ENCODE results near the gene CDC20B.

CDC20B gene, protein sequence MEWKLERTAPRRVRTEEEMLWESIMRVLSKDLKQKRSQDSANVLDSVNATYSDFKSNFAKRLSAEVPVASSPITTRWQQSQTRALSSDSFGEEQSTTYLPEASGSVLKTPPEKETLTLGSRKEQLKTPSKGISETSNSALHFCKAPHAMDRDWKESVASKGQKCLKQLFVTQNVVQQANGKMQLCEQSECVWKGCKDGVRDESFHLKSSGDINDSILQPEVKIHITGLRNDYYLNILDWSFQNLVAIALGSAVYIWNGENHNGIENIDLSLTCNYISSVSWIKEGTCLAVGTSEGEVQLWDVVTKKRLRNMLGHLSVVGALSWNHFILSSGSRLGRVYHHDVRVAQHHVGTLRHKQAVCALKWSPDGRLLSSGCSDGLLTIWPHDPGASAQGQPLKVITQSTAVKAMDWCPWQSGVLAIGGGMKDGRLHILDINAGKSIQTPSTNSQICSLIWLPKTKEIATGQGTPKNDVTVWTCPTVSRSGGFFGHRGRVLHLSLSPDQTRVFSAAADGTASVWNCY

DNA sequence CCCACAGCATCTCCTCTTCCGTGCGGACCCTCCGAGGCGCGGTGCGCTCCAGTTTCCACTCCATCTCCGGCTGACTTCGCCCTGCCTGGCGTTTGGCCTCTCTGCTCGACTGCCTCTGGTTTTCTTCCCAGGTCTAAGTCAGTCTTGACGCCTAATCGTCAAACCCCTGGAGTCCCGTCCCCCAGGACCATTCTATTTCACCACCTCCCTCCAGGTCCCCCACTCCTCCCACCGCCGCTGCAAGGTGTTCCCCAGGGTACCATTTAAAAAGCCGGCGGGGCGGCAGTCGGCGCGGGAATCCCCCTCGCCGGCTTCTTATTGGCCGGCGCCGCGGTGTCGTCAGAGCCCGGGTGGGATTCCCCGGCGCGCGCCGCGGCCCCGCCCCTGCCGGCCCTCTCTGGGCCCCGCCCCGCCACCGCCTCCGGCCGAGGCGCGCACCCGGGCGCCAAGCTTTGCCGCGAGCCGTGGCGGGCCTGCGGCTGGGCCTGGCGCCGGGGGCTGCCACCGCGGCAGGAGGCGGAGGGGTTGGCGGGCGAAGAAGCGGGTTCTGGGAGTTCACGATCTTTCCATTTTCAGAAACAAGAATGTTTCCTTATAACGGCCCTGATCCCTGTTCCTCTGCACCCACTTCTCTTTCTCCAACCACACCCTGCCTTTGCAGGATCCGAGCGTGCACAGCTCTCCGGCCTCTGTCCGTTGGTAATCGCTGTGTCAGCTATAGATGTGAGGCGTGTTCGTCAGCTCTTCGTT lies at the start of gene CDC20B:
CDC20B (minus strand) TSS at position 241 of the 750 bp plus-strand sequence; CDS start at position 64, 177 bp downstream.
- DNase-seq, result no peak

- DNase-seq, result no peak
Measured at GRCh38 chr5:55222092-55222984, 49.4 kb upstream of the CDC20B start.

GRCh38 chr5:55220433-55221185 lies 47.6 kb upstream of the CDC20B start:
- DNase-seq, result no peak

GRCh38 chr5:55219770-55220169 lies 46.8 kb upstream of the CDC20B start:
- no peak for DNase-seq

DNA sequence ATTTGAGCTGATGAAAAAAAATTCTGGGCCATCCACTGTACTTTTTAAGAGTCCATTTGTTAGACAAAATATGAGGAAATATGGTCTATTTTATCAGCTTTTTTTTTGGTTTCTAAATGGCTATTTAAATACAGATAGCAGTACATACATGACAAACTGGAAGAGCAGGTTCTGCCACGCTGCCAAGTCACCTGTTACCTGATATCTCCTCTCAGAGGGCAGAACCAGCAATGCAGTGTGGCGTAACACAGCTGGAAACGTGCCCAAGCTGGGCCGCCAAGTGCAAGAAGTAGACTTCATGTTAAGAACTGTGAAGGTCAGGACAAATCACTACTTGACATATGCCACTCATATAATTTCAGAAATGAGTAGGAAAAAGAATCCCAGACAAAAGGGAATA lies 46.0 kb upstream of the CDC20B start:
- peak; percentile 68 for DNase-seq

DNA sequence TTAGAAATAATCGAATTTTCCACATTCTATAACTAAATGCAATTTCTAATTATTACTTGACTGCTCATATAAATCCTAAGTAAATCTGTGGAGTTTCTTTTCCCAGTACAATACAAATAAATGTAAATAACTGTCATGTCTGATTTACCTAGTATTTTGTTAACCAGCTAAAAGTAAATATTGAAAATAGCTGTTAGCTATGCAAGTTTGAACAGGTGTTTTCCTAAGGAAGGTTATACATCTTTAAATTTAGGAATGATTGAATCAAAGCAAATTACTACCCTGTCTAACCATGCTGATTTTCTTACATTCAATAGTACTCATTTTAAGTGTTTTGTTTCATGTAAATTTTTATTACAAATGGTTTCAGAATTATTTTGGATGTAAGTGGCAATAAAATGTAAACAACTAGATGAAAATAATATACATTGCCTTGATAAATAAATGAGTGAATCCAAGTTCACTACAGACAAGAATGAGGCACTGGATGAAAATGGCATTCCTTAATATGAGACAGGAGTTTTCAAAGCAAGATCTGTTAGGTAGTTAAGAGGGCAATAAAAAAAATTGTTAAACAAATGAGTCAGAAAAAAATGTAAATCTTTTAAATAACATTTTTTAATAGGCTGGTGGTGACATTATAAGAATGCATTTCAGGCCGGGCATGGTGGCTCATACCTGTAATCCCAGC lies 38.4 kb upstream of the CDC20B start:
- no peak for DNase-seq

- DNase-seq, result no peak
Measured at GRCh38 chr5:55205001-55205400, 32.0 kb upstream of the CDC20B start.

DNA sequence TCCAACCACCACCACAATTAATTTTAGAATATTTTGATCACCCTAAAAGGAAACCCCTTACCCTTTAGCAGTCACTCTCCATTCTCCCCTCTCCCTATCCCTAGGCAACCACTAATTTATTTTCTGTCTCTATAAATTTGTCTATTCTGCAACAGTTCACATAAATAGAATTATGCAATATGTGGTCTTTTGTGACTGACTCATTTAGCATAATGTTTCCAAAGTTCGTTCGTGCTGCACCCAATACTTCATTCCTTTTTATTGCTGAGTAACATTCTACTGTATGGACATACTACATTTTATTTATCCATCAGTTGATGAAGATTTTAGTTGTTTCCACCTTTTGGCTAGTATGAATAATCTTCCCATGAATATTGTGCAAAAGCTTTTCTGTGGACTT lies 18.2 kb upstream of the CDC20B start:
- no peak for DNase-seq

DNA sequence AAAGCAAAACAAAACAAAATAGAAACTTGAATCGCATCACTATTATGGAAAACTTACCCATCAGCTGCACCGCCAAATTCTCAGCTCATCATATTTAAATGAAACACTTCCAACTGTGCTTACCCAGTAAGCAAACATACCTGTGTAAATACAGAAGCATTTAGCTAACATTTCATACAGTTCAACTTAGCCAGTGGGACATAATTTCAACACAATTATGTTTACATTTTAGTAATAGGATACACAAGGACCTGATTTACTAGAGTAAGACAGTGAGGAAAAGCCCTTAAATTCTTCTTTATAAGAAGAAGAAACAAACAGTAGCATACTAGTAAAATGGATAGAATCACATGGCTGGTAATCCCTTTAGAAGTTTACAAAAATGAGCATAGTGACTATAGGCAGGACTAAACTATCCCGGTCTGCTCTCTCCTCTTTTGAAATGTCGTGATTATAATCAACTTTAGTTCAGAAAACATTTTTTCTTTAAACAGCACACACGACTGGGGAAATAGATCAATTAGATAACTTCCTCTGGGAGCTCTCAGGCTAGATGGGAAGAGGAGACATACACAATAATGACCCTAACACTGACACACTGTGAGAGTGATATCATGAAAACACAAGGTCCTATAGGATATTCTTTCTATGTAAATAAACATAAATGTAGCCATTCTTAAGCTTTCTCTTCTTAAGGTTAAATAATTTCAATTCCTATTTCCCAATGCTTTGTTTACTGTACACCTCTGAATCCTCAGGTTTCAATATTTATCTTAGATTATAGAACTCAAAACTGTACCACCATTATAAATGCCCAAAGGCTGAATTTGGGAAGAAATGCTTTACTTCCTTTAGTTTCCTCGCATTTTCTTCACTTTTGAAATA lies 15.9 kb upstream of the CDC20B start:
- no peak for DNase-seq

GRCh38 chr5:55187370-55187769 lies 14.4 kb upstream of the CDC20B start:
- DNase-seq, result no peak

GRCh38 chr5:55180016-55180415 lies 7.0 kb upstream of the CDC20B start:
- no peak for DNase-seq

- no peak for DNase-seq
Measured at GRCh38 chr5:55177078-55177477, 4.1 kb upstream of the CDC20B start.

DNA sequence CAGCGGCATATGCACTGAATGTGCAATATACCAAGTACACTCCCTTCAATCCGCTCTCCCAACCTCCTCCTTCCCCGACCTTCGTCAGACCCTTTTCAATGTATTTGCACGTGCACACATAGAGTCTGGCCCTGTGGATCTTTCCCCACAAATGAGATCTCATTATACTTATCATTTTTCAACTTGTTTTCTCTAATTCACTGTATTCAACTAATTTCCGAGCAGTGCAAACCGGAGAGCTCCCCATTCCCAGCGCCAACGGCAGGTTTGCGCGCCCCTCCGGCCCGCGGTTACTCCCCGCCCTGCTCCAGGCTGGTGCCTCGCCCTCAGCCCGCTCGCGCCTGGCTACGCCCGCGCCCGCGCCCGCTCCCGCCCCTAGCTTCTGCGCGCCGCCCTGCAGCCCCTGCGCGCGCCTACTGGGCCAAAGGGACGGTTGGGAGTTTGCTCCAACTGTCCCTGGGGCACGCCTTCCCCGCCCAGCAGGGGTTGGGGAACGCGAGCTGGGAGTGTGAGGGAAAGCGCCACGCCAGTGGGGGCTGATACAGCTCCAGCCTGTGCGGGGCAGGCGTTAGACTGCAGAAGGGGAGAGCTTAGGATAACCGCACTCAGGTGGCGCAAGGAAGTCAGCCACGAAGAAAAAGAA lies 3.3 kb upstream of the CDC20B start:
- no peak for DNase-seq

DNA sequence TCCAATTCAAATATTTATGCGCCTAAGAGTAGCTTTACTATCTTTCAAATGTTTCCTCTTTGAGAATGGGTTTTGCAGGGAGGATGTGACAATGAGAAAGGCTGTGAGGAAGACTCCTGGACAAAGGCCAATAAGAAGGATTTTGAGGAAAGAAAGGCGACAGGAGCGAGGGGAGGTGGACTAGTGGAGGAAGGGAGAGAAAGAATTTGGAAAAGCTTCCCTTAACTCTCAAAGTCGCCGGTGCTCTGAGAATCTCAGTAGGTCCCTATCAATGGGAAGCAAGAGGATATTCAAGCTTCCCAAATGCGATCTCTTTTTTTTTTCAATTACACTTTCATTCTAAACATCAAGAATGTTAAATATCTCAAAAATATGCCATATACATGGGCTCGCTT lies 2.8 kb upstream of the CDC20B start:
- DNase-seq, result no peak

DNA sequence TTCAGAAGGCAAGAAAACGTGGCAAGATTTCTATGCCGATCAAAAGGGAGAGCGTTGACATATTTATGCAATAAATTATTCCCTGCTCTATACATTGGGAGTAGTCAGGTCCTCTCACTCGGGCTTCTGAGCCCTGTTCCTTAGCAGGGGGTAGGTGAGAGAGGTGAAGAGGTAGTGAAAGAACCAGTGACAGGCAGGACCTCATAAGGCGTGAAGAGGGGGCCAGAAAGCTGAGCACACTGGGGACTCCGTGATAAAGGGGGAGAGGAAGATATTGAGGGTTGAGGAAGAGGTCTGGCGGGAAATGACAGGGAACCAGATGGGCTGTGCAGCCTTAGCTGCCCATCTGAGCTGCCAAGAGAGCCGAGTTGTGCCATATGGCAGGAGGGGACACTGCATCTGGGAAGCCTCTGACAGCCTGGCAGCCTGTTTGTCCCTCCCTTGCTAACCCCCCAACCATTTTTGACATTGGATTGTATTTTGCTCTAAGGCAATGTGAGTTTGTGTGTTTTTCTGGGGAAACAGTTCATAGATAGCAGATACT lies 782 bp upstream of the CDC20B start:
- DNase-seq, result no peak

DNA sequence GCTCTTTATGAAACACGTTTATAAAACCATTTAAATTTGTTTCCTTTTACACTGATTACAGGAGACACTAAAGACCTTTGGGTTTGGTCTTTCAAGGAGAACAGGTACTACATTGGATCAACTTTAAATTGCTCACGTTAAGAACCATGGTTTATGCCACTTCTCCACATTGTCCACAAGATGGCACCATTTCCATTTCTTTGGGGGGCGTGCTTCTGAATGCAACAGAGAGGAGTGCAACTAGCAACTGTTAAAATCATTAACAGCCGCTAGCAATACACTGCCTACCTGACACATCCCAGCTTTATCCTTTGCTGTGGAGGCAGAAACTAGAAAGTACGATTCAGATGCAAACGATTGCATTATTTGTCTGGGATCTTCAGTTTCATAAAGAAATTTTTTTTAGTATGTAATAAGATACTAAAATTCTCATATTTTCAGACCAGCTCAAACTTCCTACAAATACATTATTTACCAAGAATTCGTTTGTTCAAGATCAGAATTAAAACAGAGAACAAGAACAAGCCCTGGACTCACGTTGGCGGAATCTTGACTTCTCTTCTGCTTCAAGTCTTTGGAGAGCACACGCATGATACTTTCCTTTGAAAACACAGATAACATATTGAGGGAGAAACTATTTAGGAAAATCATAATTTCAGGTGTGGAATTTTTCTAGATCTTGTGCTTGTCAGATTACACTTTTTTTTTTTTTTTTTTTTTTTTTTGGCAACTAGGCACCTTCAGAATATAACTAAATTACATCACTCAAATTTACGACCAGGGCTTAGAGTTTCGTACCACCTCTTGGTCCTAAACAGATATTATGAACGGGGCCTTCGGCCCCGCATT lies 702 bp downstream of the CDC20B start:
- peak; percentile 45 for DNase-seq

GRCh38 chr5:55171471-55171870 lies 1.5 kb downstream of the CDC20B start:
- no peak for DNase-seq

GRCh38 chr5:55162666-55163065 lies 10.3 kb downstream of the CDC20B start:
- no peak for DNase-seq

Data from DMS79 (cell line).